Measurements from ENCODE around the gene SMIM44. TPM values are rescaled to one million over a fixed set of nuclear protein-coding genes. Genes with fewer than 3 reads are reported as not detected.

SMIM44 gene
- polyA plus RNA-seq, 3 donors, result not detected

DNA sequence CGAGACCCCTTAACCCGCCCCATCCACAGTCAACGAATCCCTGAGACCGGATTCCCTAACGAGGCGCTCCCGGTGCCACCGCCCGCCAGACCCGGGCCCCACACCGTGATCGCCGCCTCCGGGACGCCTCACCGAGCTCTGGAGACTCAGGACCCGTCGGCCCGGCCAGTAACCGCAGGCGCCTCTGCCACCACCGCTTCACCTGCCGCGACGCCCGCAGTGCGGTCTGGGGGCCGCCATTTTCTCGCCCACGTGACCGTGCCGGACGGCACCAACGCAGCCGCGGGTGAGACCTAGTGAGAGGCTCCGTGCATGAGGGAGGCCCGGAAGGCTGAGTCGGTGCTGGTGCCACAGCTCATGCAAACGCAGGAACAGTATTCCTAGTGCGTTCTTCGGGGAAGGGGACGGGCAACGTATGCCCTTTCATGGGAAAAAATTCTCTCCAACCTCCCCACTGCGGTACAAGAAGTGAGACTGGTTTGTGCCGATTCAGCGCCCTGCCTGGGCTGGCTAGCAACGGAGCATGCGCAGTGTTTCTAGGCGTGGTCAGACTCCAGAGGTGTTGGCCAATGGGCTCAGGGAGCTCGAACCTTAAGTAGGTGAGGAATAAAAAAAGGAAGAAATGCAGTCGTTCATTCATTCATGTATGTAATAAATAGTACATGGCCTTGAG lies 17.3 kb upstream of the SMIM44 start, which contains the start of gene DOHH:
Gene DOHH (minus strand): TSS at position 246 of the 673 bp plus-strand sequence. CDS start 3,860 bp downstream, outside the sequence.
- H4K20me1 ChIP-seq (ENCODE audit: insufficient read depth, low read length), result no peaks in the 10 kb centered on the region
- WGBS (ENCODE audit: insufficient coverage), result under 1% methylated on average over 45 of the region's 52 CpGs
- peak within 1 kb of the TSS; percentile 96 for H3K9ac ChIP-seq (ENCODE audit: insufficient read depth, low read length, poor library complexity, severe bottlenecking)
- DNase-seq, result peak; percentile 95 to 98 (median 96)
- peak within 1 kb of the TSS; percentile 74 to 92 (median 92) for H3K4me3 ChIP-seq (replicated peaks in 1 of 3; ENCODE audit: low read depth in 2 of 3, low read length in 3 of 3)
- Mint-ChIP-seq H3K27me3 (ENCODE audit: low read depth in 3 of 3) (peaks cover 0 to 2% (median 0%) of the 10 kb centered on the region in 3 donors), H3K27ac (peak within 1 kb of the TSS; percentile 94 to 98 (median 97)), H3K36me3 (peaks cover 12 to 19% of the 10 kb centered on the region in 2 donors), H3K9me3 (peaks cover 0 to 2% (median 0%) of the 10 kb centered on the region in 7 donors), H3K4me1 (peaks cover 23% of the 10 kb centered on the region), H3K4me3 (peak within 1 kb of the TSS; percentile 88 to 92)
- intact Hi-C loops (cut with micrococcal nuclease), result loop anchor here in 1 of 2 donors (10.0 kb wide), 1 partner anchor 66 kb away; no protein-coding TSS in a partner anchor
- TF ChIP-seq, protein P1, sequence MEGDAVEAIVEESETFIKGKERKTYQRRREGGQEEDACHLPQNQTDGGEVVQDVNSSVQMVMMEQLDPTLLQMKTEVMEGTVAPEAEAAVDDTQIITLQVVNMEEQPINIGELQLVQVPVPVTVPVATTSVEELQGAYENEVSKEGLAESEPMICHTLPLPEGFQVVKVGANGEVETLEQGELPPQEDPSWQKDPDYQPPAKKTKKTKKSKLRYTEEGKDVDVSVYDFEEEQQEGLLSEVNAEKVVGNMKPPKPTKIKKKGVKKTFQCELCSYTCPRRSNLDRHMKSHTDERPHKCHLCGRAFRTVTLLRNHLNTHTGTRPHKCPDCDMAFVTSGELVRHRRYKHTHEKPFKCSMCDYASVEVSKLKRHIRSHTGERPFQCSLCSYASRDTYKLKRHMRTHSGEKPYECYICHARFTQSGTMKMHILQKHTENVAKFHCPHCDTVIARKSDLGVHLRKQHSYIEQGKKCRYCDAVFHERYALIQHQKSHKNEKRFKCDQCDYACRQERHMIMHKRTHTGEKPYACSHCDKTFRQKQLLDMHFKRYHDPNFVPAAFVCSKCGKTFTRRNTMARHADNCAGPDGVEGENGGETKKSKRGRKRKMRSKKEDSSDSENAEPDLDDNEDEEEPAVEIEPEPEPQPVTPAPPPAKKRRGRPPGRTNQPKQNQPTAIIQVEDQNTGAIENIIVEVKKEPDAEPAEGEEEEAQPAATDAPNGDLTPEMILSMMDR (IDR thresholded peaks at IDR 0.05), result no peak
- H3K4me2 ChIP-seq (replicated peaks; ENCODE audit: extremely low read depth, low read length, poor library complexity, severe bottlenecking), result peak within 1 kb of the TSS; percentile 98
- peak within 1 kb of the TSS; percentile 87 for H2AFZ ChIP-seq (ENCODE audit: insufficient read depth, low read depth, low read length, poor library complexity, severe bottlenecking)
- H3K79me2 ChIP-seq (ENCODE audit: insufficient read depth, low read length), result peaks cover 25% of the 10 kb centered on the region
- peak within 1 kb of the TSS; percentile 78 to 100 for H3K27ac ChIP-seq (ENCODE audit: low read depth in 1 of 2, low read length in 2 of 2)
- H3K9me3 ChIP-seq (replicated peaks in 1 of 2; ENCODE audit: control insufficient read depth in 1 of 2, insufficient read depth in 1 of 2, low read length in 2 of 2), result no peaks in the 10 kb centered on the region
- no peaks in the 10 kb centered on the region for H3K27me3 ChIP-seq (ENCODE audit: control insufficient read depth in 2 of 2, insufficient read depth in 2 of 2, low read length in 2 of 2)
- peaks cover 21 to 26% of the 10 kb centered on the region in 2 donors for H3K4me1 ChIP-seq (ENCODE audit: control insufficient read depth in 1 of 2, insufficient read depth in 2 of 2, low read length in 2 of 2)
- H3K36me3 ChIP-seq (replicated peaks in 1 of 2; ENCODE audit: control insufficient read depth in 1 of 2, insufficient read depth in 2 of 2, low read length in 2 of 2), result peaks cover 12 to 19% of the 10 kb centered on the region in 2 donors

DNA sequence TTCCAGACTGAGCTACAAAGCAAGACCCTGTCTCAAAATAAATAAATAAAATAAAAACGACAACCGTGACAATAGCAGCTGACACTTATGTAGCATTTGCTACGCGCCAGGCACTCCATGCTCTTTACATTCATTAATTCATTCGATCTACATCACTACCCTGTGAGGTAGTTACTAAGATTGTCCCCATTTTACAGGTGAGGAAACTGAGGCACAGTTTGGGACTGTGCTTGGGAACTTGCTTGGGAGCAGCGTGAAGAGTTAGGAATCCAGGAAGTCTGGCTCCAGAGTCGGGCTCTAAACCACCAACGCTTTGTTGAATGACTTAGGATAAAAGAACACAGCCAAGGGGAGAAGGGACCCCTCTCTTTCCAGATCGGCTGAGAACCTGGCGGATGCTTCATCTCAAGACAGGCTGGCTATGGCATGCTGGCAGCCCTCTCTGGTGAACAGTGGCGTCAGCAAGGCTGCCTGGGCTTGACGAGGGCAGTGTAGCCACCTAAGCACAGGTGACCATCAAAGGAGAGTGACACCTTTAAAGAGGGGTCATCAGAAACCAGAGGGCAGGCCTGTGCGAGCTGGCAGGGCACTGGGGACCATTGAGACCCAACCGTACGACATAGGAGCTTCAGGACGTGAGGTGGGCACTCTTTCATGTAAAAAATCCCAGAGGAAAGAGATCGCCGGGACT lies 16.6 kb upstream of the SMIM44 start:
- peaks cover 14 to 19% of the 10 kb centered on the region in 2 donors for H3K4me1 ChIP-seq (ENCODE audit: control insufficient read depth in 1 of 2, insufficient read depth in 2 of 2, low read length in 2 of 2)
- peaks cover 19 to 26% of the 10 kb centered on the region in 2 donors for H3K36me3 Mint-ChIP-seq
- no peaks in the 10 kb centered on the region for H3K27me3 ChIP-seq (ENCODE audit: control insufficient read depth in 2 of 2, insufficient read depth in 2 of 2, low read length in 2 of 2)
- TF ChIP-seq, protein P1 (IDR thresholded peaks at IDR 0.05), result no peak
- peak overlapping the region; percentile 74 to 92 (median 92) for H3K4me3 ChIP-seq (replicated peaks in 1 of 3; ENCODE audit: low read depth in 2 of 3, low read length in 3 of 3)
- H3K4me3 Mint-ChIP-seq, result peak overlapping the region; percentile 88 to 92
- H3K9me3 ChIP-seq (replicated peaks in 1 of 2; ENCODE audit: control insufficient read depth in 1 of 2, insufficient read depth in 1 of 2, low read length in 2 of 2), result no peaks in the 10 kb centered on the region
- peaks cover 25% of the 10 kb centered on the region for H3K79me2 ChIP-seq (ENCODE audit: insufficient read depth, low read length)
- H3K4me2 ChIP-seq (replicated peaks; ENCODE audit: extremely low read depth, low read length, poor library complexity, severe bottlenecking), result peak overlapping the region; percentile 98
- peak overlapping the region; percentile 87 for H2AFZ ChIP-seq (ENCODE audit: insufficient read depth, low read depth, low read length, poor library complexity, severe bottlenecking)
- no peak for DNase-seq
- H3K9ac ChIP-seq (ENCODE audit: insufficient read depth, low read length, poor library complexity, severe bottlenecking), result peak overlapping the region; percentile 96
- peaks cover 16% of the 10 kb centered on the region for H3K4me1 Mint-ChIP-seq
- H3K9me3 Mint-ChIP-seq, result peaks cover 0 to 2% (median 0%) of the 10 kb centered on the region in 7 donors
- 23% methylated on average over 15 of the region's 18 CpGs for WGBS (ENCODE audit: insufficient coverage)
- H3K36me3 ChIP-seq (replicated peaks in 1 of 2; ENCODE audit: control insufficient read depth in 1 of 2, insufficient read depth in 2 of 2, low read length in 2 of 2), result peaks cover 15 to 26% of the 10 kb centered on the region in 2 donors
- H4K20me1 ChIP-seq (ENCODE audit: insufficient read depth, low read length), result no peaks in the 10 kb centered on the region
- H3K27ac Mint-ChIP-seq, result peak overlapping the region; percentile 94 to 98 (median 97)
- intact Hi-C loops (cut with micrococcal nuclease), result loop anchor here (1.0 to 10.0 kb wide), 2 partner anchors 7 to 65 kb away; no protein-coding TSS in a partner anchor
- peaks cover 0 to 3% (median 0%) of the 10 kb centered on the region in 3 donors for H3K27me3 Mint-ChIP-seq (ENCODE audit: low read depth in 3 of 3)
- peak overlapping the region; percentile 78 to 100 for H3K27ac ChIP-seq (ENCODE audit: low read depth in 1 of 2, low read length in 2 of 2)

Data from CD14-positive monocyte (primary cell).